ENCODE measurements around the gene LRCH4. TPM values are rescaled to one million over a fixed set of nuclear protein-coding genes. Genes with fewer than 3 reads are reported as not detected.
A peak's percentile ranks its signal among the peaks of the same experiment; 100 is the strongest.

LRCH4 gene
- total RNA-seq, 3 donors from 2014 or later (not counting 1 experiment from before 2014, with no cell fraction given): 282 to 296 (median 289) TPM

- H3K27ac Mint-ChIP-seq: peak overlapping the region; percentile 89 to 92
- peak overlapping the region; percentile 6 for H3K4me3 Mint-ChIP-seq
- intact Hi-C loops (cut with micrococcal nuclease): no loop called here
- Histone ChIP-seq H3K27me3 (ENCODE audit: control insufficient read depth, insufficient read depth, low read length) (no peaks in the 10 kb centered on the region), H3K4me3 (ENCODE audit: low read length) (no peak overlapping the region), H3K36me3 (ENCODE audit: control insufficient read depth, insufficient read depth, low read length) (peaks cover 47% of the 10 kb centered on the region), H3K4me1 (ENCODE audit: control insufficient read depth, insufficient read depth, low read length) (peaks cover 48% of the 10 kb centered on the region), H3K9me3 (ENCODE audit: control insufficient read depth, insufficient read depth, low read length) (no peaks in the 10 kb centered on the region), H3K27ac (ENCODE audit: low read length) (peak overlapping the region; percentile 92)
- H3K4me1 Mint-ChIP-seq: peaks cover 19 to 34% of the 10 kb centered on the region in 2 donors
- WGBS (ENCODE audit: insufficient coverage): 61% methylated on average over 11 of the region's 11 CpGs
- TF ChIP-seq CTCF (IDR thresholded peaks at IDR 0.05): no peak
- DNase-seq (no peak), ATAC-seq (no peak)
- H3K27me3 Mint-ChIP-seq (ENCODE audit: low read depth in 2 of 2): no peaks in the 10 kb centered on the region
- H3K36me3 Mint-ChIP-seq: no peaks in the 10 kb centered on the region
- no peaks in the 10 kb centered on the region for H3K9me3 Mint-ChIP-seq
Observed at GRCh38 chr7:100582650-100583049, 3.3 kb downstream of the LRCH4 start.

DNA sequence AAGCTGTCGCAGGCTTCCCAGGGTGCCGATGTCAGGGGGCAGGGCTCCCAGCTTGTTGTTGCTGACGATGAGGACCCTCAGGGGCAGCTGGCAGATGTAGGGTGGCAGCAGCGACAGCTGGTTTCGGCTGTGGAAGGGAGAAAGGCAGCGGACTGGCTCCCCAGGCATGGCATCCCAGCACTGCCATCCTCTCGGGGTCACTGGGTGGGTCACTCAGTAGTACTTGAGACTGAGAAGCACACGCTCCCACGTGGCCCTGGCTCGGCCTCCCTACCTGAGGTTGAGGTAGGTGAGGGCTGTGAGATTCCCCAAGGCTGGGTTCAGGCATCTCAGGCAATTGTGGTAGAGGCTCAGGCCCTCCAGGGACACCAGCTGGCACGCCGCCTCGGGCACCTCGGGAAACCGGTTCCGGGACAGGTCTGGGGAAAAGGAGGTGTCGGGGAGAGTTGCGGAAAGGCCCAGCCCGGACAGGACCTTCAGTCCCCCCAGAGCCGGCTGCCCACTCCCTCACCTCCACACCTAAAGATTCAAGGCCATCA is 3.8 kb downstream of the LRCH4 start:
- ATAC-seq (no peak), DNase-seq (no peak)
- Histone ChIP-seq H3K9me3 (ENCODE audit: control insufficient read depth, insufficient read depth, low read length) (no peaks in the 10 kb centered on the region), H3K4me3 (ENCODE audit: low read length) (no peak overlapping the region), H3K27ac (ENCODE audit: low read length) (peak overlapping the region; percentile 92), H3K4me1 (ENCODE audit: control insufficient read depth, insufficient read depth, low read length) (peaks cover 46% of the 10 kb centered on the region), H3K27me3 (ENCODE audit: control insufficient read depth, insufficient read depth, low read length) (no peaks in the 10 kb centered on the region), H3K36me3 (ENCODE audit: control insufficient read depth, insufficient read depth, low read length) (peaks cover 51% of the 10 kb centered on the region)
- no peak for TF ChIP-seq CTCF (IDR thresholded peaks at IDR 0.05)
- H3K9me3 Mint-ChIP-seq: no peaks in the 10 kb centered on the region
- peaks cover 19 to 34% of the 10 kb centered on the region in 2 donors for H3K4me1 Mint-ChIP-seq
- no peaks in the 10 kb centered on the region for H3K36me3 Mint-ChIP-seq
- peak overlapping the region; percentile 26 for H3K4me3 Mint-ChIP-seq
- no peaks in the 10 kb centered on the region for H3K27me3 Mint-ChIP-seq (ENCODE audit: low read depth in 2 of 2)
- H3K27ac Mint-ChIP-seq: peak overlapping the region; percentile 89 to 92
- intact Hi-C loops (cut with micrococcal nuclease): no loop called here
- 90% methylated on average over 18 of the region's 20 CpGs for WGBS (ENCODE audit: insufficient coverage)

DNA sequence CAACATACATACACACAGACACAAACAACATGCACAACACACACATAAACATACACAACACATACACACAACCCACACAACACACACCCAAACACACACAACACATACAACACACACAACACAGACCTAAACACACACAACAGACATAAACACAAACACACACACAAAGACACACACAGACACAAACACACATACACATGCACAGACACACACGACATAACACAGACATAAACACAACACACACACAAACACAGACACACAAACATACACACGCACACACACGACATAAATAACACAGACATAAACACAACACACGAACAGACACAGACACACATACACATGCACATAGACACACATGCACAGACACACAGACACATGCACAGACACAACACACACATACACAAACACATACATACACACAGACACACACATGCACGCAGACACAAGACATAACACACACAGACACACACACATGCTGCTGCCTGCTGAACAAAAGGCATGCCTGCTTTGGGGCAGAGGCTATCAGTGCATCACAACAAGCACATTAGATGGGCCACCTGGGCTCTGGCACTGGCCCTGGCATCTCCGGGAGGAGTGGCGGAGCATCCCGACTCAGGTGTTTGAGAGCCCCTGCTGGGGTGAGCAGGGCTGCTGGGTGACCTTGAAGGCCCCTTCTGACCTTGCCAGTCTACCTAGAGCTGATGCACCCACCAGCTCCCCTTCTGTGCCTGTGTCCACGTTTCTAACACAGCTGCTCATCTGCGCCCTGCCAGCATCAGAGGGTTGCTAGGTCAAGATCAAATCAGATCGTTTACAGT is 5.3 kb downstream of the LRCH4 start:
- no peak for TF ChIP-seq CTCF (IDR thresholded peaks at IDR 0.05)

More for the DNA sequence above, 5.3 kb downstream of the LRCH4 start:
- no peaks in the 10 kb centered on the region for H3K27me3 ChIP-seq (ENCODE audit: control insufficient read depth, insufficient read depth, low read length)
- Mint-ChIP-seq H3K4me1 (peaks cover 19 to 25% of the 10 kb centered on the region in 2 donors), H3K4me3 (no peak overlapping the region), H3K27me3 (ENCODE audit: low read depth in 2 of 2) (no peaks in the 10 kb centered on the region), H3K9me3 (no peaks in the 10 kb centered on the region), H3K27ac (no peak overlapping the region), H3K36me3 (no peaks in the 10 kb centered on the region)
- H3K27ac ChIP-seq (ENCODE audit: low read length): no peak overlapping the region
- peaks cover 41% of the 10 kb centered on the region for H3K4me1 ChIP-seq (ENCODE audit: control insufficient read depth, insufficient read depth, low read length)
- H3K36me3 ChIP-seq (ENCODE audit: control insufficient read depth, insufficient read depth, low read length): peaks cover 66% of the 10 kb centered on the region
- 97% methylated on average over 11 of the region's 11 CpGs for WGBS (ENCODE audit: insufficient coverage)
- no peaks in the 10 kb centered on the region for H3K9me3 ChIP-seq (ENCODE audit: control insufficient read depth, insufficient read depth, low read length)
- intact Hi-C loops (cut with micrococcal nuclease): no loop called here
- DNase-seq (no peak), ATAC-seq (no peak)
- H3K4me3 ChIP-seq (ENCODE audit: low read length): no peak overlapping the region
